ENCODE measurements around the gene SERP2.

The SERP2 gene

DNA sequence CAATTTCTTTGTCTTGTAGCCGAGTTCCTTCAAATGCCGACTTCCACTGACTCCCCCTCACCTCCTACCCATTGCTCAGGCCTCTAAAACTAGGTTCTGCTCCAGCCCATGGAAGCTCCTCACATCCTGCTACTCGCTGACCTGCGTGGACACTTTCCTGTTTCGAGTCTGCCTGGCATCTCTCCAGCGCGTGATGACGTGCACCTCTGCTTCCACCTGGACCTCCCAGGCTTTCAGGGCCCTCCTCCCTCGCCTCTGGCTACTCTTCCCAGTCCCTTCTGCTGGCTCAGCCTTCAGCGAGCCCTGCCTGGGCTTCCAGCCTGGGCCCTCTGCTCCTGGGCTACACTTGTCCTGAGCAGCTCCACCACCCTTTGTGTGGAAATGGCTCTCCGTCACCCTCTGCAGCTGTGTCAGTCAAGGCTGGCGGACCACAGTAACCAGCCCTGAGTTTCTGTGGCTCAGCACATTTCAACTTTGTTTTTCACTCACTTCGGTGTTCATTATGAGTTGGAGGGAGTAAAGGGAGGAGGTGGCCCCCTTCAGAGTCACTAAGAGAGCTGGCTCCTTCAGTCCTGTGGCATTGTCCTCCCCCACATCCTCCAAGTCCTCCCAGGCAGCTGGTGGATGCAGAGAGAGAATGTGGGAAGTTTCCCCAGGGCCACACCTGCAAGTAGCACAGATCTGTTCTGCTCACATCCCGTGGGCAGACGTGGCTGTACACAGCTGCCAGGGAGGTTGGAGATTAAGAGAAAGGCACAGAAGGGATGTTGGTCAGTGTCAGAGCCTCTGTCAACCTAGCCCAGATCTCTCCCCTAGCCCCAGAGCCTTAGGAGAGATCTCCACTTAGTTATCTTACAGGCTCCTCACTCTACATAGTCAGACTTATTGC is 49.4 kb downstream of the SERP2 start:
- CTCF ChIA-PET = no interaction called here
- H3K36me3 ChIP-seq (ENCODE audit: control insufficient read depth in 2 of 2, insufficient read depth in 1 of 2, low read length in 2 of 2) = no peaks in the 10 kb centered on the region
- no peak overlapping the region for H3K27ac ChIP-seq (ENCODE audit: extremely low read depth, low read depth, low read length)
- POLR2A ChIA-PET = no interaction called here
- TF ChIP-seq ZNF514 (tag by site-specific recombination; IDR thresholded peaks at IDR 0.05) (no peak), ZNF48 (tag by site-specific recombination; IDR thresholded peaks at IDR 0.05) (no peak), EGR2 (tag by site-specific recombination; IDR thresholded peaks at IDR 0.05; ENCODE audit: low read depth) (peak; percentile 70), ZNF155 (tag by site-specific recombination; IDR thresholded peaks at IDR 0.05) (no peak), ZNF596 (tag by site-specific recombination; IDR thresholded peaks at IDR 0.05) (no peak), ZFHX2 (tag by site-specific recombination; conservative IDR thresholded peaks at IDR 0.05) (peak; percentile 35; the same call in 1 of the 2 replicates)
- no peaks in the 10 kb centered on the region for H3K4me1 ChIP-seq (ENCODE audit: control insufficient read depth, insufficient read depth, low read length)
- H3K9me3 ChIP-seq (ENCODE audit: control insufficient read depth, insufficient read depth, low read depth, low read length) = no peaks in the 10 kb centered on the region
- H3K4me3 ChIP-seq (ENCODE audit: low read depth, low read length) = no peak overlapping the region

GRCh38 chr13:44423824-44424223 is 50.2 kb downstream of the SERP2 start:
- Histone ChIP-seq H3K36me3 (ENCODE audit: control insufficient read depth in 2 of 2, insufficient read depth in 1 of 2, low read length in 2 of 2) (no peaks in the 10 kb centered on the region), H3K9me3 (ENCODE audit: control insufficient read depth, insufficient read depth, low read depth, low read length) (no peaks in the 10 kb centered on the region), H3K4me1 (ENCODE audit: control insufficient read depth, insufficient read depth, low read length) (no peaks in the 10 kb centered on the region), H3K27ac (ENCODE audit: extremely low read depth, low read depth, low read length) (no peak overlapping the region), H3K4me3 (ENCODE audit: low read depth, low read length) (no peak overlapping the region)
- ChIA-PET CTCF (no interaction called here), POLR2A (no interaction called here)
- no peak for TF ChIP-seq ZNF654 (tag by site-specific recombination; IDR thresholded peaks at IDR 0.05; ENCODE audit: low read depth)
- no peak for TF ChIP-seq ZNF600 (tag by site-specific recombination; IDR thresholded peaks at IDR 0.05)
- no peak for TF ChIP-seq ZNF433 (tag by site-specific recombination; IDR thresholded peaks at IDR 0.05; ENCODE audit: low read depth)
- TF ChIP-seq, protein P1, sequence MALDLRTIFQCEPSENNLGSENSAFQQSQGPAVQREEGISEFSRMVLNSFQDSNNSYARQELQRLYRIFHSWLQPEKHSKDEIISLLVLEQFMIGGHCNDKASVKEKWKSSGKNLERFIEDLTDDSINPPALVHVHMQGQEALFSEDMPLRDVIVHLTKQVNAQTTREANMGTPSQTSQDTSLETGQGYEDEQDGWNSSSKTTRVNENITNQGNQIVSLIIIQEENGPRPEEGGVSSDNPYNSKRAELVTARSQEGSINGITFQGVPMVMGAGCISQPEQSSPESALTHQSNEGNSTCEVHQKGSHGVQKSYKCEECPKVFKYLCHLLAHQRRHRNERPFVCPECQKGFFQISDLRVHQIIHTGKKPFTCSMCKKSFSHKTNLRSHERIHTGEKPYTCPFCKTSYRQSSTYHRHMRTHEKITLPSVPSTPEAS (tag by site-specific recombination; IDR thresholded peaks at IDR 0.05) = no peak
- TF ChIP-seq, protein P2, sequence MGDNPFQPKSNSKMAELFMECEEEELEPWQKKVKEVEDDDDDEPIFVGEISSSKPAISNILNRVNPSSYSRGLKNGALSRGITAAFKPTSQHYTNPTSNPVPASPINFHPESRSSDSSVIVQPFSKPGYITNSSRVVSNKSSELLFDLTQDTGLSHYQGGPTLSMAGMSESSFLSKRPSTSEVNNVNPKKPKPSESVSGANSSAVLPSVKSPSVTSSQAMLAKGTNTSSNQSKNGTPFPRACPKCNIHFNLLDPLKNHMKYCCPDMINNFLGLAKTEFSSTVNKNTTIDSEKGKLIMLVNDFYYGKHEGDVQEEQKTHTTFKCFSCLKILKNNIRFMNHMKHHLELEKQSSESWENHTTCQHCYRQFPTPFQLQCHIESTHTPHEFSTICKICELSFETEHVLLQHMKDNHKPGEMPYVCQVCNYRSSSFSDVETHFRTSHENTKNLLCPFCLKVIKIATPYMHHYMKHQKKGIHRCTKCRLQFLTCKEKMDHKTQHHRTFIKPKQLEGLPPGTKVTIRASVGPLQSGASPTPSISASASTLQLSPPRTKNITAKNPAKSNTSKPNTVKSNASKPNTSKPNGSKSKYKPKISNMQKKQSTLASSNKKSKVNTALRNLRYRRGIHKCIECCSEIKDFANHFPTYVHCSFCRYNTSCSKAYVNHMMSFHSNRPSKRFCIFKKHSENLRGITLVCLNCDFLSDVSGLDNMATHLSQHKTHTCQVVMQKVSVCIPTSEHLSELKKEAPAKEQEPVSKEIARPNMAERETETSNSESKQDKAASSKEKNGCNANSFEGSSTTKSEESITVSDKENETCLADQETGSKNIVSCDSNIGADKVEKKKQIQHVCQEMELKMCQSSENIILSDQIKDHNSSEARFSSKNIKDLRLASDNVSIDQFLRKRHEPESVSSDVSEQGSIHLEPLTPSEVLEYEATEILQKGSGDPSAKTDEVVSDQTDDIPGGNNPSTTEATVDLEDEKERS (tag by site-specific recombination; IDR thresholded peaks at IDR 0.05) = no peak
- TF ChIP-seq ZNF341 (tag by site-specific recombination; IDR thresholded peaks at IDR 0.05; ENCODE audit: low read depth) = no peak
- no peak for TF ChIP-seq ZNF677 (tag by site-specific recombination; IDR thresholded peaks at IDR 0.05)
- TF ChIP-seq ZSCAN30 (tag by site-specific recombination; IDR thresholded peaks at IDR 0.05) = no peak
- TF ChIP-seq ZBTB48 (tag by site-specific recombination; IDR thresholded peaks at IDR 0.05) = no peak
- TF ChIP-seq YY2 (tag by site-specific recombination; IDR thresholded peaks at IDR 0.05) = no peak
- TF ChIP-seq ZNF623 (tag by site-specific recombination; IDR thresholded peaks at IDR 0.05) = no peak
- no peak for TF ChIP-seq GFI1B (tag by site-specific recombination; IDR thresholded peaks at IDR 0.05)
- no peak for TF ChIP-seq ZFP3 (tag by site-specific recombination; IDR thresholded peaks at IDR 0.05; ENCODE audit: low read depth)
- no peak for TF ChIP-seq ZNF175 (tag by site-specific recombination; IDR thresholded peaks at IDR 0.05)
- no peak for TF ChIP-seq ZNF366 (tag by site-specific recombination; conservative IDR thresholded peaks at IDR 0.05)

All from HEK293 (cell line).